ENCODE measurements around the gene TSC1.

Gene TSC1

GRCh38 chr9:132861666-132862065 is 82.8 kb downstream of the TSC1 start:
- no peak overlapping the region for H3K27ac ChIP-seq (ENCODE audit: extremely low read depth, low read depth, low read length)
- H3K4me1 ChIP-seq (ENCODE audit: control insufficient read depth, insufficient read depth, low read length), result no peaks in the 10 kb centered on the region
- TF ChIP-seq ZNF157 (tag by site-specific recombination; IDR thresholded peaks at IDR 0.05) (no peak), ZSCAN30 (tag by site-specific recombination; IDR thresholded peaks at IDR 0.05) (no peak), ZNF2 (tag by site-specific recombination; IDR thresholded peaks at IDR 0.05) (no peak), ZNF140 (tag by site-specific recombination; IDR thresholded peaks at IDR 0.05) (no peak), ZNF266 (tag by site-specific recombination; IDR thresholded peaks at IDR 0.05; ENCODE audit: low read depth) (no peak), ZBTB8A (tag by site-specific recombination; IDR thresholded peaks at IDR 0.05) (no peak), SALL2 (tag by site-specific recombination; IDR thresholded peaks at IDR 0.05; ENCODE audit: borderline replicate concordance) (no peak), ZNF707 (tag by site-specific recombination; IDR thresholded peaks at IDR 0.05) (no peak), ZNF138 (tag by site-specific recombination; IDR thresholded peaks at IDR 0.05; ENCODE audit: borderline replicate concordance) (no peak), OSR2 (tag by site-specific recombination; IDR thresholded peaks at IDR 0.05) (no peak), ZNF747 (tag by site-specific recombination; IDR thresholded peaks at IDR 0.05) (no peak), WT1 (tag by site-specific recombination; IDR thresholded peaks at IDR 0.05) (no peak), ZNF792 (tag by site-specific recombination; IDR thresholded peaks at IDR 0.05) (no peak)
- TF ChIP-seq, protein P1, sequence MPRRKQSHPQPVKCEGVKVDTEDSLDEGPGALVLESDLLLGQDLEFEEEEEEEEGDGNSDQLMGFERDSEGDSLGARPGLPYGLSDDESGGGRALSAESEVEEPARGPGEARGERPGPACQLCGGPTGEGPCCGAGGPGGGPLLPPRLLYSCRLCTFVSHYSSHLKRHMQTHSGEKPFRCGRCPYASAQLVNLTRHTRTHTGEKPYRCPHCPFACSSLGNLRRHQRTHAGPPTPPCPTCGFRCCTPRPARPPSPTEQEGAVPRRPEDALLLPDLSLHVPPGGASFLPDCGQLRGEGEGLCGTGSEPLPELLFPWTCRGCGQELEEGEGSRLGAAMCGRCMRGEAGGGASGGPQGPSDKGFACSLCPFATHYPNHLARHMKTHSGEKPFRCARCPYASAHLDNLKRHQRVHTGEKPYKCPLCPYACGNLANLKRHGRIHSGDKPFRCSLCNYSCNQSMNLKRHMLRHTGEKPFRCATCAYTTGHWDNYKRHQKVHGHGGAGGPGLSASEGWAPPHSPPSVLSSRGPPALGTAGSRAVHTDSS (tag by site-specific recombination; IDR thresholded peaks at IDR 0.05), result no peak
- TF ChIP-seq, protein P2, sequence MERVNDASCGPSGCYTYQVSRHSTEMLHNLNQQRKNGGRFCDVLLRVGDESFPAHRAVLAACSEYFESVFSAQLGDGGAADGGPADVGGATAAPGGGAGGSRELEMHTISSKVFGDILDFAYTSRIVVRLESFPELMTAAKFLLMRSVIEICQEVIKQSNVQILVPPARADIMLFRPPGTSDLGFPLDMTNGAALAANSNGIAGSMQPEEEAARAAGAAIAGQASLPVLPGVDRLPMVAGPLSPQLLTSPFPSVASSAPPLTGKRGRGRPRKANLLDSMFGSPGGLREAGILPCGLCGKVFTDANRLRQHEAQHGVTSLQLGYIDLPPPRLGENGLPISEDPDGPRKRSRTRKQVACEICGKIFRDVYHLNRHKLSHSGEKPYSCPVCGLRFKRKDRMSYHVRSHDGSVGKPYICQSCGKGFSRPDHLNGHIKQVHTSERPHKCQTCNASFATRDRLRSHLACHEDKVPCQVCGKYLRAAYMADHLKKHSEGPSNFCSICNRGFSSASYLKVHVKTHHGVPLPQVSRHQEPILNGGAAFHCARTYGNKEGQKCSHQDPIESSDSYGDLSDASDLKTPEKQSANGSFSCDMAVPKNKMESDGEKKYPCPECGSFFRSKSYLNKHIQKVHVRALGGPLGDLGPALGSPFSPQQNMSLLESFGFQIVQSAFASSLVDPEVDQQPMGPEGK (tag by site-specific recombination; IDR thresholded peaks at IDR 0.05), result no peak
- no peaks in the 10 kb centered on the region for H3K9me3 ChIP-seq (ENCODE audit: control insufficient read depth, insufficient read depth, low read depth, low read length)
- H3K36me3 ChIP-seq (ENCODE audit: control insufficient read depth in 2 of 2, insufficient read depth in 1 of 2, low read length in 2 of 2), result no peaks in the 10 kb centered on the region
- H3K4me3 ChIP-seq (ENCODE audit: low read depth, low read length), result no peak overlapping the region
- ChIA-PET POLR2A (no interaction called here), CTCF (interaction anchor here (1.0 to 1.2 kb wide), 3 partner anchors 40 to 112 kb away, joined by 3 to 5 read pairs (median 4); no protein-coding TSS in a partner anchor)

DNA sequence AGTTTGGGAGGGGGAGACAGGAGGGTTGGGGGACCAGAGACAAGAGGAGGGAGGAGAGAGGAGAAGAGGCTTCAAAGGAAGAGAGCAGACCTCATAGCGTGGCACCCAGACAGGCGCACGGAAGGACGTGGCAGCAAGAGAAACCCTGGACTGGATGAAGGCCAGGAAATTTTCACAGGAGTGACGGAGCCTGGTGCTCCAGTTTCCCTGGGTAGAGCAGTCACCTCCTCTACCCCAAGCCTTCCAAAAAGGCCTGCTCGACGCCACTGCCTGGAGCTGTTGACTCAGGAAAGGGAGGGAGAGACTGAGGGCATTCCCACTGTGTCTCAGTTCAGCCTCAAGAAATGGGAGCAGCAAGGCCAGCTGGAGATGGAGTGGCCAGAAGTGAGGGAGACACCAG is 85.7 kb downstream of the TSC1 start:
- no peak for TF ChIP-seq ZBTB8A (tag by site-specific recombination; IDR thresholded peaks at IDR 0.05)
- TF ChIP-seq ZNF768 (tag by site-specific recombination; IDR thresholded peaks at IDR 0.05), result no peak
- no peak for TF ChIP-seq ZNF645 (tag by site-specific recombination; IDR thresholded peaks at IDR 0.05)
- Histone ChIP-seq H3K36me3 (ENCODE audit: control insufficient read depth in 2 of 2, insufficient read depth in 1 of 2, low read length in 2 of 2) (no peaks in the 10 kb centered on the region), H3K4me3 (ENCODE audit: low read depth, low read length) (no peak overlapping the region), H3K4me1 (ENCODE audit: control insufficient read depth, insufficient read depth, low read length) (no peaks in the 10 kb centered on the region), H3K27ac (ENCODE audit: extremely low read depth, low read depth, low read length) (no peak overlapping the region), H3K9me3 (ENCODE audit: control insufficient read depth, insufficient read depth, low read depth, low read length) (no peaks in the 10 kb centered on the region)
- POLR2A ChIA-PET, result no interaction called here
- CTCF ChIA-PET, result interaction anchor here (0.6 to 0.7 kb wide), 5 partner anchors 8 to 455 kb away, joined by 3 to 4 read pairs (median 3); no protein-coding TSS in a partner anchor

DNA sequence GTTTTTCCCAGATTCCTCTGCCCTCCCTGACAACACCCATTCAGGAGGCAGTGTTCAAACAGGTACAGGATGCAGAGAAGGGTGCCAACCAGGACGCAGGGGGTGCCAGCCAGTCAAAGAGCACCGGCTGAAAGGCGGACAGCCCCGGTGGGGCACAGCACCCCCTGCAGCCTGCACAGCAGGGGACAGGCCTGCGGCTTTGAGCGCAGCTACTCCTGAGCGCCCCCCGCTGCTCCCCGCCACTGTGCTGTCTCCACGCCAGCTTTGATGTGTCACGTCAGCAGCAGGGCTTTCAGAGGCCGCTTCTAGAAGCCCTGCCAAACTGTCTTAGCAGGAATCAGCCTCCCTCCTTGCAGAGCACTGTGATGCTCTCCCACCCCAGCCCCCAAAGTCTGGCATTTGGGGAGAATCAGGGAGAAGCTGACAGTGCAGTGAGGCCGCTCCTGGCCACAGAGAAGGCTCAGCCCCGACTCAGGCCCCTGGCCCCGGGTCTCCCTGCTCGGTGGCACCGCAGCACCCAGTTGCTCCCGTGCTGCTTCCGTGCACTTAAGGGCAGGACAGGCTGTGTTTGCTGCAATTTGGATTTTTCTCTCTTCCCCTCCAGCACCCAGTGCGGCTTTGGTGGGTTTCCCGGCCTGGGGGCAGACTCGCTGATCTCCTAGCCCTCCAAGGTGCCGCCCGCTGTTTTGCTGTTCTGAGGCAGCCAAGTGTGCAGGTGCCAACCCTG is 86.6 kb downstream of the TSC1 start:
- no peak overlapping the region for H3K27ac ChIP-seq (ENCODE audit: extremely low read depth, low read depth, low read length)
- CTCF ChIA-PET, result interaction anchor here (0.6 to 1.2 kb wide), 3 partner anchors 9 to 115 kb away, joined by 3 to 4 read pairs (median 3); no protein-coding TSS in a partner anchor
- POLR2A ChIA-PET, result no interaction called here
- H3K4me1 ChIP-seq (ENCODE audit: control insufficient read depth, insufficient read depth, low read length), result no peaks in the 10 kb centered on the region
- no peaks in the 10 kb centered on the region for H3K36me3 ChIP-seq (ENCODE audit: control insufficient read depth in 2 of 2, insufficient read depth in 1 of 2, low read length in 2 of 2)
- no peaks in the 10 kb centered on the region for H3K9me3 ChIP-seq (ENCODE audit: control insufficient read depth, insufficient read depth, low read depth, low read length)
- H3K4me3 ChIP-seq (ENCODE audit: low read depth, low read length), result no peak overlapping the region
- TF ChIP-seq ZNF223 (tag by site-specific recombination; IDR thresholded peaks at IDR 0.05) (no peak), ZNF404 (tag by site-specific recombination; IDR thresholded peaks at IDR 0.05) (no peak), GLIS1 (tag by site-specific recombination; IDR thresholded peaks at IDR 0.05) (peak; percentile 98), GLIS2 (tag by site-specific recombination; IDR thresholded peaks at IDR 0.05) (peak; percentile 66), IKZF3 (tag by site-specific recombination; IDR thresholded peaks at IDR 0.05) (no peak)
- TF ChIP-seq, protein P3, sequence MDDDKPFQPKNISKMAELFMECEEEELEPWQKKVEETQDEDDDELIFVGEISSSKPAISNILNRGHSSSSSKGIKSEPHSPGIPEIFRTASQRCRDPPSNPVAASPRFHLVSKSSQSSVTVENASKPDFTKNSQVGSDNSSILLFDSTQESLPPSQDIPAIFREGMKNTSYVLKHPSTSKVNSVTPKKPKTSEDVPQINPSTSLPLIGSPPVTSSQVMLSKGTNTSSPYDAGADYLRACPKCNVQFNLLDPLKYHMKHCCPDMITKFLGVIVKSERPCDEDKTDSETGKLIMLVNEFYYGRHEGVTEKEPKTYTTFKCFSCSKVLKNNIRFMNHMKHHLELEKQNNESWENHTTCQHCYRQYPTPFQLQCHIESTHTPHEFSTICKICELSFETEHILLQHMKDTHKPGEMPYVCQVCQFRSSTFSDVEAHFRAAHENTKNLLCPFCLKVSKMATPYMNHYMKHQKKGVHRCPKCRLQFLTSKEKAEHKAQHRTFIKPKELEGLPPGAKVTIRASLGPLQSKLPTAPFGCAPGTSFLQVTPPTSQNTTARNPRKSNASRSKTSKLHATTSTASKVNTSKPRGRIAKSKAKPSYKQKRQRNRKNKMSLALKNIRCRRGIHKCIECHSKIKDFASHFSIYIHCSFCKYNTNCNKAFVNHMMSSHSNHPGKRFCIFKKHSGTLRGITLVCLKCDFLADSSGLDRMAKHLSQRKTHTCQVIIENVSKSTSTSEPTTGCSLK (tag by site-specific recombination; IDR thresholded peaks at IDR 0.05), result no peak
- TF ChIP-seq, protein P4, sequence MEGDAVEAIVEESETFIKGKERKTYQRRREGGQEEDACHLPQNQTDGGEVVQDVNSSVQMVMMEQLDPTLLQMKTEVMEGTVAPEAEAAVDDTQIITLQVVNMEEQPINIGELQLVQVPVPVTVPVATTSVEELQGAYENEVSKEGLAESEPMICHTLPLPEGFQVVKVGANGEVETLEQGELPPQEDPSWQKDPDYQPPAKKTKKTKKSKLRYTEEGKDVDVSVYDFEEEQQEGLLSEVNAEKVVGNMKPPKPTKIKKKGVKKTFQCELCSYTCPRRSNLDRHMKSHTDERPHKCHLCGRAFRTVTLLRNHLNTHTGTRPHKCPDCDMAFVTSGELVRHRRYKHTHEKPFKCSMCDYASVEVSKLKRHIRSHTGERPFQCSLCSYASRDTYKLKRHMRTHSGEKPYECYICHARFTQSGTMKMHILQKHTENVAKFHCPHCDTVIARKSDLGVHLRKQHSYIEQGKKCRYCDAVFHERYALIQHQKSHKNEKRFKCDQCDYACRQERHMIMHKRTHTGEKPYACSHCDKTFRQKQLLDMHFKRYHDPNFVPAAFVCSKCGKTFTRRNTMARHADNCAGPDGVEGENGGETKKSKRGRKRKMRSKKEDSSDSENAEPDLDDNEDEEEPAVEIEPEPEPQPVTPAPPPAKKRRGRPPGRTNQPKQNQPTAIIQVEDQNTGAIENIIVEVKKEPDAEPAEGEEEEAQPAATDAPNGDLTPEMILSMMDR (tag by site-specific recombination; IDR thresholded peaks at IDR 0.05), result peak; percentile 58
